ENCODE data around the gene PROK2.

GRCh38 chr3:71809321-71810026 lies 24.5 kb upstream of the PROK2 start:
- TF ChIP-seq CTCF (IDR thresholded peaks at IDR 0.05) (no peak), POLR2AphosphoS5 (IDR thresholded peaks at IDR 0.05) (no peak), POLR2A (IDR thresholded peaks at IDR 0.05) (no peak)

Measured in sigmoid colon (tissue), 4 donors.